Measurements from ENCODE around the gene NOXO1.
"Not testable (repeated sequence)": the region's sequence is repeated elsewhere in the genome, so short reads cannot be mapped to it uniquely, and the experiment has no call there.

Gene NOXO1

GRCh38 chr16:1944612-1945199 is 36.6 kb downstream of the NOXO1 start:
- H3K4me3 ChIP-seq (ENCODE audit: low read depth, low read length), result no peak overlapping the region
- no peak for TF ChIP-seq CTCF (IDR thresholded peaks at IDR 0.05; ENCODE audit: low read depth, low read length)

- TF ChIP-seq CTCF (IDR thresholded peaks at IDR 0.05; ENCODE audit: low read depth, low read length), result no peak
Measured at GRCh38 chr16:1942810-1943726, 38.2 kb downstream of the NOXO1 start, which contains the start of gene MSRB1. TSS of gene MSRB1 (minus strand) at chr16:1943199. CDS start at chr16:1943156, 43 bp downstream.

GRCh38 chr16:1942047-1942809 is 39.0 kb downstream of the NOXO1 start:
- no peak for TF ChIP-seq CTCF (IDR thresholded peaks at IDR 0.05; ENCODE audit: low read depth, low read length)
- H3K4me3 ChIP-seq (ENCODE audit: low read depth, low read length), result peak overlapping the region; percentile 74

More at GRCh38 chr16:1942810-1943726, 38.2 kb downstream of the NOXO1 start, which contains the start of gene MSRB1:
- peak within 1 kb of the TSS; percentile 74 for H3K4me3 ChIP-seq (ENCODE audit: low read depth, low read length)

GRCh38 chr16:1941162-1942046 is 39.9 kb downstream of the NOXO1 start:
- TF ChIP-seq CTCF (IDR thresholded peaks at IDR 0.05; ENCODE audit: low read depth, low read length), result no peak
- no peak overlapping the region for H3K4me3 ChIP-seq (ENCODE audit: low read depth, low read length)

- no peak overlapping the region for H3K4me3 ChIP-seq (ENCODE audit: low read depth, low read length)
- TF ChIP-seq CTCF (IDR thresholded peaks at IDR 0.05; ENCODE audit: low read depth, low read length), result no peak
Measured at GRCh38 chr16:1940273-1941161, 40.8 kb downstream of the NOXO1 start.

GRCh38 chr16:1939833-1940232 is 41.4 kb downstream of the NOXO1 start:
- not testable (repeated sequence) for H3K4me3 ChIP-seq (ENCODE audit: low read depth, low read length)
